Right atrium auricular region (tissue), 2 donors: ENCODE measurements around the gene DPP6. TPM values are rescaled to one million over a fixed set of nuclear protein-coding genes. Genes with fewer than 3 reads are reported as not detected.

Experiments
- DNase-seq: peaks from one replicate; pipeline ENCODE4 v3.0.0-alpha.2; 2019; ENCODE audit warnings: low spot score
- H3K27ac ChIP-seq, 2 donors: fragments of 200-600 bp; sonication (generic); 1 replicate in 1 of 2; 2 replicates in 1 of 2; pipeline ENCODE4 v1.5.1; 2016 to 2019
- H3K27me3 ChIP-seq, 2 donors: fragments of 200-600 bp; sonication (generic); one replicate each; pipeline versions ENCODE4 v1.5.1 to v1.6.0; 2017 to 2019
- H3K36me3 ChIP-seq: fragments of 200-600 bp; sonication (generic); one replicate; pipeline ENCODE4 v1.5.1; 2016
- H3K4me1 ChIP-seq, 2 donors: fragments of 200-600 bp; sonication (generic); one replicate each; pipeline versions ENCODE4 v1.5.1 to v1.6.0; 2017 to 2019
- H3K4me3 ChIP-seq, 2 donors: fragments of 200-600 bp; sonication (generic); 1 replicate in 1 of 2; 2 replicates in 1 of 2; pipeline ENCODE4 v1.5.1; 2017 to 2019; ENCODE audit warnings: mild to moderate bottlenecking in 1 of 2, moderate library complexity in 1 of 2
- H3K9me3 ChIP-seq, 2 donors: fragments of 200-600 bp; sonication (generic); one replicate each; pipeline ENCODE4 v1.5.1; 2019
- total RNA-seq, 2 donors: library from RNA; depleted of rRNA; stranded (reverse); fragments of >200 nt; gene quantifications; one replicate each; pipeline ENCODE4 v1.1.0, GENCODE V29; 2016
- TF ChIP-seq, protein P1 (sequence below), 2 donors: fragments of 200-600 bp; sonication (generic); IDR thresholded peaks; one replicate each; pipeline ENCODE4 v1.5.1; 2019; ENCODE audit warnings: antibody characterized with exemption in 2 of 2

DPP6 gene
- total RNA-seq, 2 donors from 2014 or later = 0.35 to 0.85 TPM

DNA sequence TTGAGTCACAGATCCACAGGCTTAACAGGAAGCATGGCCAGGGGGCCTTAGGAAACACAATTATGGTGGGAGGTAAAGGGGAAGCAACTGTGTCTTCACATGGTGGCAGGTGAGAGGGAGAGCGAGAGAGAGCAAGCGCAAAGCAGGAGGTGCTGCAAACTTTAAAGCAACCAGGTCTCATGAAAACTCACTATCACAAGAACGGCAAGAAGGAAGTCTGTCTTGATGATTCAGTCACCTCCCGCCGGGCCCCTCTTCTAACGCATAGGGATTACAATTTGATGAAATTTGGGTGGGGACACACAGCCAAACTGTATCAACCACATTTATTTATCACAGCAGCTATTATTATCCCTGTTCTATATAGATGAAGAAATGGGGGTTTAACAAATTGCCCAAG is 201.6 kb downstream of the DPP6 start:
- Histone ChIP-seq H3K4me3 (no peak overlapping the region), H3K36me3 (no peaks in the 10 kb centered on the region), H3K27ac (no peak overlapping the region), H3K9me3 (no peaks in the 10 kb centered on the region), H3K4me1 (no peaks in the 10 kb centered on the region), H3K27me3 (no peaks in the 10 kb centered on the region)
- TF ChIP-seq, protein P1, sequence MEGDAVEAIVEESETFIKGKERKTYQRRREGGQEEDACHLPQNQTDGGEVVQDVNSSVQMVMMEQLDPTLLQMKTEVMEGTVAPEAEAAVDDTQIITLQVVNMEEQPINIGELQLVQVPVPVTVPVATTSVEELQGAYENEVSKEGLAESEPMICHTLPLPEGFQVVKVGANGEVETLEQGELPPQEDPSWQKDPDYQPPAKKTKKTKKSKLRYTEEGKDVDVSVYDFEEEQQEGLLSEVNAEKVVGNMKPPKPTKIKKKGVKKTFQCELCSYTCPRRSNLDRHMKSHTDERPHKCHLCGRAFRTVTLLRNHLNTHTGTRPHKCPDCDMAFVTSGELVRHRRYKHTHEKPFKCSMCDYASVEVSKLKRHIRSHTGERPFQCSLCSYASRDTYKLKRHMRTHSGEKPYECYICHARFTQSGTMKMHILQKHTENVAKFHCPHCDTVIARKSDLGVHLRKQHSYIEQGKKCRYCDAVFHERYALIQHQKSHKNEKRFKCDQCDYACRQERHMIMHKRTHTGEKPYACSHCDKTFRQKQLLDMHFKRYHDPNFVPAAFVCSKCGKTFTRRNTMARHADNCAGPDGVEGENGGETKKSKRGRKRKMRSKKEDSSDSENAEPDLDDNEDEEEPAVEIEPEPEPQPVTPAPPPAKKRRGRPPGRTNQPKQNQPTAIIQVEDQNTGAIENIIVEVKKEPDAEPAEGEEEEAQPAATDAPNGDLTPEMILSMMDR (IDR thresholded peaks at IDR 0.05) = no peak
- no peak for DNase-seq

DNA sequence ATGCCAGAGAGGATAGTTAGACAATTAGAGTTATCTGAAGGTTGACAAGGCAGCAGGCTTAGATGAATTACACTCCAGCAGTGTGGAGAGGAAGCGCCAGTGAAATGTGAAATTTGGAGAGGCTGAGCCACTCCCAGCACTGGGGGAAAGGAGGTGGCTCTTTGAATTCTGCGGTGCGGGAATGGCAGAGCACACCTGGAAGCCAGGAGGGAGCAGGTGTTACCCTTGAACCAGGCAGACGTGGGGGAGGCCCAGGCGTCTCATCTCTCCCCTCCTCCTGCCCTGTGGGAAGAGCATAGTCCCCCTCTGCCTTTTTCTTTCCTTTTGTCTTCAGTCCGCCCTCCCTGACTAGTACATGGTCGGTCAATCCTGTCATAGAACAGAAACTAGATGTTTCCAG is 203.1 kb downstream of the DPP6 start:
- TF ChIP-seq, protein P1 (IDR thresholded peaks at IDR 0.05) = no peak
- no peak for DNase-seq

DNA sequence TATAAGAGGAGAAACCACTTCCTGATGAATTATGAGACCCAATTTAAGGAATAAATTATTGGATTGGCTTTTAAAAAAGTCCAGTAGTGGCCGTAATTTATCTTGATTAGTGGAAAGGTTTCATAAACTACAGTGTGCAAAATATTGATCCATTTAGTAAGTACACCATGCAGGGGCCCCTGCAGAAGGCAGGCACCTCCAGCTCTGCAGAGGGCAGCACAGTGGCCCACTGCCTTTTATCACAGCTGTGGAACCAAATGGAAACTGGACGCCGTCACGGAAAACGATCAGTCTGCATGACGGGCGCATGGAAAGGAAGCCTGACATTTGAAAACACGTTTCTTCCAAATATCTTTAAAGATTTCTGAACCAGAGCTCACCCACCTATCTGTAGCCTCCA is 204.0 kb downstream of the DPP6 start:
- Histone ChIP-seq H3K27ac (no peak overlapping the region), H3K4me3 (no peak overlapping the region), H3K4me1 (no peaks in the 10 kb centered on the region), H3K9me3 (no peaks in the 10 kb centered on the region), H3K27me3 (no peaks in the 10 kb centered on the region), H3K36me3 (no peaks in the 10 kb centered on the region)
- TF ChIP-seq, protein P1 (IDR thresholded peaks at IDR 0.05) = no peak
- no peak for DNase-seq

More for the DNA sequence above, 203.1 kb downstream of the DPP6 start:
- Histone ChIP-seq H3K4me1 (no peaks in the 10 kb centered on the region), H3K9me3 (no peaks in the 10 kb centered on the region), H3K27ac (no peak overlapping the region), H3K4me3 (no peak overlapping the region), H3K27me3 (no peaks in the 10 kb centered on the region), H3K36me3 (no peaks in the 10 kb centered on the region)

DNA sequence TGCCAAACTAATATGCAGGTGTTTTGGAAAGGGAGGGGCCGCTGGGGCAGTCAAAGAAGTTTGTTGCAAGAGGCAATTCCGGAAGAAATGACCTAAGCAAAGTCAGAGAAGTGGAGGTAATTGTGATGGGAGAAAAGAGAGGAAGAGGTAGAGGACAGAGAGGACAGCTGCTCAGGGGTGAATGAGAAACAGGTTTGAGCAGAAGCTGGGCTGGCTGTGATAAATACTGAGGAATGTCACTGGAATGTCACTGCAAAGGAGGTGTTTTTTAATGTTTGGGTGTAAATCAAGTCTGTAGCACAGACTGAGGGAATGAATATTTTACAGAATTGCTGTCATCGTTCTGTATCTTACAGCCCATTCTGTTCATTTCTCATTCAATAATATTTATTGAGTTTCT is 207.2 kb downstream of the DPP6 start:
- TF ChIP-seq, protein P1 (IDR thresholded peaks at IDR 0.05) = no peak
- DNase-seq = no peak
- no peaks in the 10 kb centered on the region for H3K27me3 ChIP-seq
- no peak overlapping the region for H3K27ac ChIP-seq
- no peaks in the 10 kb centered on the region for H3K4me1 ChIP-seq
- no peaks in the 10 kb centered on the region for H3K9me3 ChIP-seq
- no peak overlapping the region for H3K4me3 ChIP-seq
- no peaks in the 10 kb centered on the region for H3K36me3 ChIP-seq

DNA sequence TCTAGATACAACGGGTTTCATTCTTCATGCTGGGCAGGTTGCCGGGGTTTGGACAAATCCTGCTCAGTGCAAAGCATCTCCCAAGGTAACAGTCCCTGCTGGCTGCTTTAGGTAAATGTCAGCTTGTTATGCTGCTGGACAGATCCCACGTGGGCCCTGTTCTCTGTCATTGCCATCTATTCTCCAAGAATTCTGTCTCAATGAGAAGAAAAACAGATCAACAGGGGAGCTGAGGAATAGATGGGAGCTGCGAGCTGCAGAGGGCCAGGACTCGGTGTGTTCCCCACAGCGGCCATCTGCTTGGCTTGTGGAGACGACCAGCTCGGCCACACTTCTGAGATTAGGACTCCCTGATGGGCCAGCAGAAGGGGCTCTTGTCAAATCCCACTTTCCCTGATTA is 235.2 kb downstream of the DPP6 start:
- no peaks in the 10 kb centered on the region for H3K4me1 ChIP-seq
- H3K9me3 ChIP-seq = no peaks in the 10 kb centered on the region
- H3K27ac ChIP-seq = no peak overlapping the region
- no peak for DNase-seq
- no peaks in the 10 kb centered on the region for H3K36me3 ChIP-seq
- no peaks in the 10 kb centered on the region for H3K27me3 ChIP-seq
- H3K4me3 ChIP-seq = no peak overlapping the region
- TF ChIP-seq, protein P1 (IDR thresholded peaks at IDR 0.05) = no peak

DNA sequence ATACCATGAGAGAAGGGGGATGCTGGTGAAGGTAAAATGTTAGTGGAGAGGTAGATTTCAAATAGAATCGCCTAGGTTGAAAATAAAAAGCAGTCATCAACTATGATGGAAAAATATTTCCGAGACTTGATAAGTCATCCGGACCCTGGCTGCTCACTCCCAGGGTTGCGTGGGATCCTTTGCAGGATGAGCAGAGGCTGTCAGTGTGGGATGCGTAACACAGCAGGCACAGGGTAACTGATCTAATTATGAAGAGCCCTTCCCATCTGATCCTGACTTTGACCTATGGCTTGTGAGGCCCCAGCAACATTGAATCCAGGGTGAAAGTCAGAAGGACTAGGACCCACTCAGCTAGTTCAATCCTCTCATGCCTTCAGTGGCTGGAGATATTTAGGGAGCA is 236.9 kb downstream of the DPP6 start:
- DNase-seq = no peak
- H3K36me3 ChIP-seq = no peaks in the 10 kb centered on the region
- no peak overlapping the region for H3K27ac ChIP-seq
- H3K9me3 ChIP-seq = no peaks in the 10 kb centered on the region
- TF ChIP-seq, protein P1 (IDR thresholded peaks at IDR 0.05) = no peak
- H3K4me3 ChIP-seq = no peak overlapping the region
- H3K4me1 ChIP-seq = no peaks in the 10 kb centered on the region
- H3K27me3 ChIP-seq = no peaks in the 10 kb centered on the region
